Breast epithelium (tissue), 3 donors: ENCODE data around the gene TMEM217.

Experiments used
- POLR2AphosphoS5 ChIP-seq, 3 donors: sonication (generic); formaldehyde crosslinking; IDR thresholded peaks; one replicate each; pipeline ENCODE4 v1.6.1; 2017; ENCODE audit warnings: antibody characterized with exemption in 3 of 3
- TF ChIP-seq, protein P1 (sequence below), 3 donors: fragments of 450-650 bp; IDR thresholded peaks; one replicate each; pipeline ENCODE4 v1.5.1; 2016 to 2017; ENCODE audit warnings: antibody characterized with exemption in 3 of 3, mild to moderate bottlenecking in 3 of 3, moderate library complexity in 3 of 3

- TF ChIP-seq, protein P1, sequence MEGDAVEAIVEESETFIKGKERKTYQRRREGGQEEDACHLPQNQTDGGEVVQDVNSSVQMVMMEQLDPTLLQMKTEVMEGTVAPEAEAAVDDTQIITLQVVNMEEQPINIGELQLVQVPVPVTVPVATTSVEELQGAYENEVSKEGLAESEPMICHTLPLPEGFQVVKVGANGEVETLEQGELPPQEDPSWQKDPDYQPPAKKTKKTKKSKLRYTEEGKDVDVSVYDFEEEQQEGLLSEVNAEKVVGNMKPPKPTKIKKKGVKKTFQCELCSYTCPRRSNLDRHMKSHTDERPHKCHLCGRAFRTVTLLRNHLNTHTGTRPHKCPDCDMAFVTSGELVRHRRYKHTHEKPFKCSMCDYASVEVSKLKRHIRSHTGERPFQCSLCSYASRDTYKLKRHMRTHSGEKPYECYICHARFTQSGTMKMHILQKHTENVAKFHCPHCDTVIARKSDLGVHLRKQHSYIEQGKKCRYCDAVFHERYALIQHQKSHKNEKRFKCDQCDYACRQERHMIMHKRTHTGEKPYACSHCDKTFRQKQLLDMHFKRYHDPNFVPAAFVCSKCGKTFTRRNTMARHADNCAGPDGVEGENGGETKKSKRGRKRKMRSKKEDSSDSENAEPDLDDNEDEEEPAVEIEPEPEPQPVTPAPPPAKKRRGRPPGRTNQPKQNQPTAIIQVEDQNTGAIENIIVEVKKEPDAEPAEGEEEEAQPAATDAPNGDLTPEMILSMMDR (IDR thresholded peaks at IDR 0.05), result no peak
- TF ChIP-seq POLR2AphosphoS5 (IDR thresholded peaks at IDR 0.05), result no peak
These were observed 53.8 kb downstream of the TMEM217 start for GRCh38 chr6:37204014-37204751.
